Ishikawa (cell line): ENCODE data around the gene SMIM38.

Experiments used
- CEBPB ChIP-seq: IDR thresholded peaks from 2 replicates; pipeline ENCODE4 v1.6.1; 2012
- CREB1 ChIP-seq: IDR thresholded peaks from 2 replicates; pipeline ENCODE4 v1.6.1; 2012; ENCODE audit warnings: low read depth
- EGR1 ChIP-seq: IDR thresholded peaks from 2 replicates; pipeline ENCODE4 v1.6.1; 2012
- EP300 ChIP-seq: IDR thresholded peaks from 2 replicates; pipeline ENCODE4 v1.6.1; 2012; ENCODE audit warnings: borderline replicate concordance
- FOXM1 ChIP-seq: IDR thresholded peaks from 2 replicates; pipeline ENCODE4 v1.6.1; 2012; ENCODE audit warnings: low read depth, borderline replicate concordance
- NFIC ChIP-seq: IDR thresholded peaks from 2 replicates; pipeline ENCODE4 v1.6.1; 2012
- RAD21 ChIP-seq: IDR thresholded peaks from 2 replicates; pipeline ENCODE4 v1.6.1; 2012; ENCODE audit warnings: low read depth
- TAF1 ChIP-seq: IDR thresholded peaks from 2 replicates; pipeline ENCODE4 v1.6.1; 2012; ENCODE audit warnings: low read depth, mild to moderate bottlenecking
- TCF12 ChIP-seq: IDR thresholded peaks from 2 replicates; pipeline ENCODE4 v1.6.1; 2012; ENCODE audit warnings: low read depth
- TEAD4 ChIP-seq: IDR thresholded peaks from 2 replicates; pipeline ENCODE4 v1.6.1; 2012
- YY1 ChIP-seq: IDR thresholded peaks from 2 replicates; pipeline ENCODE4 v1.6.1; 2012; ENCODE audit warnings: low read depth
- ZBTB7A ChIP-seq: IDR thresholded peaks from 2 replicates; pipeline ENCODE4 v1.6.1; 2012; ENCODE audit warnings: low read depth
- TF ChIP-seq, protein P1 (sequence below): IDR thresholded peaks from 2 replicates; pipeline ENCODE4 v1.6.1; 2012; ENCODE audit warnings: low read depth, mild to moderate bottlenecking
- TF ChIP-seq, protein P2 (sequence below): IDR thresholded peaks from 2 replicates; pipeline ENCODE4 v1.6.1; 2012
- TF ChIP-seq, protein P3 (sequence below): IDR thresholded peaks from 2 replicates; pipeline ENCODE4 v1.6.1; 2012

The SMIM38 gene

GRCh38 chr11:69167916-69168691, 12.4 kb downstream of the SMIM38 start:
- TF ChIP-seq ZBTB7A (no peak), CEBPB (peak; percentile 73)

DNA sequence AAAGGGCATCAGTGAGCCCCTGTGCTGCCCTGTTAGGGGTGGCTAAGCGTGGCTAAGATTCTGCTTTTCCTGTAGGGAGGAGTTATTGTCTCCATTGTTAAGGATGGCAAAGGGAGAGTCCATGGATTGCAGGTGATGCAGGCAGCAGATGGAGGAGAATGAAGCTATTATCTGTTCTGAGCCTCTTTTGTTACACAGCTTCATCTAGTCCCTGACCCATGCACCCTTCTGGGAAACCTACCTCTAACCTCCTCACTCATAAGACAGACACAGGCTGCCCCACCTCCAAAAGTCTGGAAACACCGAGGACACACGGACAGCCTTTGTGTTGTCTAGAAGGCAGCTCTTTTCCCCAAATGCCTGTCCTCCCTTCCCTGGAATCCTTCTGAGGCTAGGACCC, 13.7 kb downstream of the SMIM38 start:
- TF ChIP-seq CEBPB (no peak), EP300 (no peak), ZBTB7A (no peak), NFIC (no peak), YY1 (no peak), FOXM1 (no peak), EGR1 (no peak), TCF12 (no peak), TAF1 (no peak)
- TF ChIP-seq, protein P1, sequence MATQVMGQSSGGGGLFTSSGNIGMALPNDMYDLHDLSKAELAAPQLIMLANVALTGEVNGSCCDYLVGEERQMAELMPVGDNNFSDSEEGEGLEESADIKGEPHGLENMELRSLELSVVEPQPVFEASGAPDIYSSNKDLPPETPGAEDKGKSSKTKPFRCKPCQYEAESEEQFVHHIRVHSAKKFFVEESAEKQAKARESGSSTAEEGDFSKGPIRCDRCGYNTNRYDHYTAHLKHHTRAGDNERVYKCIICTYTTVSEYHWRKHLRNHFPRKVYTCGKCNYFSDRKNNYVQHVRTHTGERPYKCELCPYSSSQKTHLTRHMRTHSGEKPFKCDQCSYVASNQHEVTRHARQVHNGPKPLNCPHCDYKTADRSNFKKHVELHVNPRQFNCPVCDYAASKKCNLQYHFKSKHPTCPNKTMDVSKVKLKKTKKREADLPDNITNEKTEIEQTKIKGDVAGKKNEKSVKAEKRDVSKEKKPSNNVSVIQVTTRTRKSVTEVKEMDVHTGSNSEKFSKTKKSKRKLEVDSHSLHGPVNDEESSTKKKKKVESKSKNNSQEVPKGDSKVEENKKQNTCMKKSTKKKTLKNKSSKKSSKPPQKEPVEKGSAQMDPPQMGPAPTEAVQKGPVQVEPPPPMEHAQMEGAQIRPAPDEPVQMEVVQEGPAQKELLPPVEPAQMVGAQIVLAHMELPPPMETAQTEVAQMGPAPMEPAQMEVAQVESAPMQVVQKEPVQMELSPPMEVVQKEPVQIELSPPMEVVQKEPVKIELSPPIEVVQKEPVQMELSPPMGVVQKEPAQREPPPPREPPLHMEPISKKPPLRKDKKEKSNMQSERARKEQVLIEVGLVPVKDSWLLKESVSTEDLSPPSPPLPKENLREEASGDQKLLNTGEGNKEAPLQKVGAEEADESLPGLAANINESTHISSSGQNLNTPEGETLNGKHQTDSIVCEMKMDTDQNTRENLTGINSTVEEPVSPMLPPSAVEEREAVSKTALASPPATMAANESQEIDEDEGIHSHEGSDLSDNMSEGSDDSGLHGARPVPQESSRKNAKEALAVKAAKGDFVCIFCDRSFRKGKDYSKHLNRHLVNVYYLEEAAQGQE: no peak
- TF ChIP-seq, protein P2, sequence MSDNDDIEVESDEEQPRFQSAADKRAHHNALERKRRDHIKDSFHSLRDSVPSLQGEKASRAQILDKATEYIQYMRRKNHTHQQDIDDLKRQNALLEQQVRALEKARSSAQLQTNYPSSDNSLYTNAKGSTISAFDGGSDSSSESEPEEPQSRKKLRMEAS: no peak
- TF ChIP-seq, protein P3, sequence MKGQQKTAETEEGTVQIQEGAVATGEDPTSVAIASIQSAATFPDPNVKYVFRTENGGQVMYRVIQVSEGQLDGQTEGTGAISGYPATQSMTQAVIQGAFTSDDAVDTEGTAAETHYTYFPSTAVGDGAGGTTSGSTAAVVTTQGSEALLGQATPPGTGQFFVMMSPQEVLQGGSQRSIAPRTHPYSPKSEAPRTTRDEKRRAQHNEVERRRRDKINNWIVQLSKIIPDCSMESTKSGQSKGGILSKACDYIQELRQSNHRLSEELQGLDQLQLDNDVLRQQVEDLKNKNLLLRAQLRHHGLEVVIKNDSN: no peak

GRCh38 chr11:69170704-69171103, 15.0 kb downstream of the SMIM38 start:
- TF ChIP-seq TEAD4 (no peak), EP300 (no peak)
- TF ChIP-seq, protein P2: no peak

DNA sequence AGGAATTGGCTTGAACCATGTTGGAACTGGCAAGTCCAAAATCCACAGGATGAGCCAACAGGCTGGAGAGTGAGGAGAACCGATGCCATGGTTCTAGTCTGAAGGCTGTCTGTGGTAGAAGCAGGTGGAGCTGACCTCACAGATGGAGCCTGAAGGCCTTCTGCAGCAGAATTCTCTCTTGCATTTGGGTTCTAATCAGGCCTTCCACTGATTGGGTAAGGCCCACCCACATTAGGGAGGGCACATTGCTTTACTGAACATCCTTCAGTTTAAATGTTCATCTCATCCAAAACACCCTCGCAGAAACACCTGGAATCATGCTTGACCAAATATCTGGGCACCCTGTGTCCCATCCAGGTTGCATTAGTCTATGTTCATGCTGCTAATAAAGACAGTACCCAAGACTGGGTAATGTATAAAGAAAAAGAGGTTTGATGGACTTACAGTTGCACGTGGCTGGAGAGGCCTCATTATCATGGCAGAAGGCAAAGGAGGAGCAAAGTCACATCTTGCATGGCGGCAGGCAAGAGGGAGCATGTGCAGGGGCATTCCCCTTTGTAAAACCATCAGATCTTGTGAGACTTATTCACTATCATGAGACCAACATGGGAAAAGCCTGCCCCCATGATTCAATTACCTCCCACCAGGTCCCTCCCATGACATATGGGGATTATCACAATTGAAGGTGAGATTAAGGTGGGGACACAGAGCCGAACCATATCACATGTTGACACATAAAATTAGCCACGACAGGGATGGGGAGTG, 15.9 kb downstream of the SMIM38 start:
- TF ChIP-seq CREB1 (no peak), NFIC (no peak), TEAD4 (no peak), TCF12 (no peak), EP300 (no peak), CEBPB (no peak), RAD21 (no peak), FOXM1 (no peak), YY1 (no peak), EGR1 (no peak), ZBTB7A (no peak), TAF1 (no peak)
- TF ChIP-seq, protein P3: no peak
- TF ChIP-seq, protein P2: no peak
- TF ChIP-seq, protein P1: no peak

GRCh38 chr11:69172674-69173073, 16.9 kb downstream of the SMIM38 start:
- TF ChIP-seq, protein P1: no peak
- TF ChIP-seq ZBTB7A: no peak
